SU-DHL-6 (cell line): Measurements from ENCODE around the gene CYP11A1.

ENCODE experiments used
- CTCF ChIP-seq: fragments of 200-600 bp; sonication (generic); IDR thresholded peaks from one replicate; pipeline ENCODE4 v1.5.1; 2017; ENCODE audit warnings: antibody characterized with exemption, mild to moderate bottlenecking, low read length, moderate library complexity; ENCODE audit not compliant: insufficient read depth, poor library complexity, severe bottlenecking
- EZH2phosphoT487 ChIP-seq: fragments of 200-600 bp; sonication (generic), shearing (Covaris generic); conservative IDR thresholded peaks from 2 replicates; pipeline ENCODE4 v1.6.1; 2018; ENCODE audit warnings: mild to moderate bottlenecking, antibody characterized with exemption, low read length, moderate library complexity, mixed read lengths

DNA sequence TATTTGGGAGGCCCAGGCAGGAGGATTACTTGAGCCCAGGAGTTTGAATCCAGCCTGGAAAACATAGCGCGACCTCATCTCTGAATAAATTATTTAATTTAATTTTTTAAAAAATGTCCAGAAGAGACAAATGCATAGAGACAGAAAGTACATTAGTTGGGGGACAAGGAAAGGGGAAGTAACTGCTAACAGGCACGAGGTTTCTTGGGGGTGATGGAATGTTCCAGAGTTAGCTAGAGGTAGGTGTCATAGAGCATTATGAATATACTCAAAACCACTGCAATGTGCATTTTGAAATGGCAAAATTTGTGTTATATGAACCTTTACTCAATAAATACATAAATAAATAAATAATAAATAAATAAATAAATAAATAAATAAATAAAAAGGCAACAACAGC lies 31.7 kb upstream of the CYP11A1 start:
- no peak for TF ChIP-seq CTCF
- TF ChIP-seq EZH2phosphoT487, result no peak
